LNCAP (cell line): ENCODE data around the gene PMEPA1.

Experiments
- TF ChIP-seq, protein P1 (sequence below): fragments of 450-650 bp; IDR thresholded peaks from 2 replicates; pipeline ENCODE4 v1.5.1; 2017; ENCODE audit warnings: mild to moderate bottlenecking

The PMEPA1 gene

GRCh38 chr20:57709823-57710799 lies at the start of gene PMEPA1:
PMEPA1 (minus strand) TSS chr20:57710015; CDS start chr20:57709582, 433 bp downstream.
- TF ChIP-seq, protein P1, sequence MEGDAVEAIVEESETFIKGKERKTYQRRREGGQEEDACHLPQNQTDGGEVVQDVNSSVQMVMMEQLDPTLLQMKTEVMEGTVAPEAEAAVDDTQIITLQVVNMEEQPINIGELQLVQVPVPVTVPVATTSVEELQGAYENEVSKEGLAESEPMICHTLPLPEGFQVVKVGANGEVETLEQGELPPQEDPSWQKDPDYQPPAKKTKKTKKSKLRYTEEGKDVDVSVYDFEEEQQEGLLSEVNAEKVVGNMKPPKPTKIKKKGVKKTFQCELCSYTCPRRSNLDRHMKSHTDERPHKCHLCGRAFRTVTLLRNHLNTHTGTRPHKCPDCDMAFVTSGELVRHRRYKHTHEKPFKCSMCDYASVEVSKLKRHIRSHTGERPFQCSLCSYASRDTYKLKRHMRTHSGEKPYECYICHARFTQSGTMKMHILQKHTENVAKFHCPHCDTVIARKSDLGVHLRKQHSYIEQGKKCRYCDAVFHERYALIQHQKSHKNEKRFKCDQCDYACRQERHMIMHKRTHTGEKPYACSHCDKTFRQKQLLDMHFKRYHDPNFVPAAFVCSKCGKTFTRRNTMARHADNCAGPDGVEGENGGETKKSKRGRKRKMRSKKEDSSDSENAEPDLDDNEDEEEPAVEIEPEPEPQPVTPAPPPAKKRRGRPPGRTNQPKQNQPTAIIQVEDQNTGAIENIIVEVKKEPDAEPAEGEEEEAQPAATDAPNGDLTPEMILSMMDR: no peak

DNA sequence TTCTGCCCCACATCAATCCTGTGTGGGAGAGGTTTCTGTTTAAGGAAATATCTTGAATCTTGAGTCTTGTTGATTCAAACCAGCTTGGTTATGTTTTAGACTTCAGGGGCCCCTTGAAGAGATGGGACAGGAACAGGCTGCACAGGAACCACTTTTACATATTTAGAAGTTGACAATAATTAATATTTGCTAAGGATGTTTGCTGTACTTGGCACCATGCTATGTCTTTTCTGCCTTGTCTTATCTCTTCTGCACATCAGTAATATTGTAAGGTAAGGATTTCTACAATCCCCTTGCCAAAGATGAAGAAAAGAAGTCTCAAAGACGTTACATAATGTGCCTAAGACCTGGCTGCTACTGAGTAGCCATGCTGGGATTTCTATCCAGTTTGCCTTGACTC lies 48.0 kb upstream of the PMEPA1 start:
- TF ChIP-seq, protein P1: no peak

DNA sequence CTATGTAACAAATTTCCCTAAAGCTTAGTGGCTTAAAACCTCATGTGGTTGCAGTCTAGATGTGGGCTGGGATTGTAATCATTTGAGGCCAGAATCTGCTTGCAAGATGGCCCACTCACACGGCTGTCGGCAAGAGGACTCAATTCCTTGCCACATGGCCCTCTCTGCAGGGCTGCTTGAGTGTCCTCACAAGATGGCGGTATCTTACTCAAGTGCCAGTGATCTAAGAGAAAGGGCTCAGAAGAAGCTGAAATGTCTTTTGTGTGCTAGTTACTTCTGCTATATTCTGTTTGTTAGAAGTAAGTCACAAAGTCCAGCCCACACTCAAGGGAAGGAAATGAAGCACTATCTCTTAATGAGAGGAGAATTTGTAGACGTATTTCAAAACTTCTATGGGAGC lies 47.1 kb upstream of the PMEPA1 start:
- TF ChIP-seq, protein P1: no peak

DNA sequence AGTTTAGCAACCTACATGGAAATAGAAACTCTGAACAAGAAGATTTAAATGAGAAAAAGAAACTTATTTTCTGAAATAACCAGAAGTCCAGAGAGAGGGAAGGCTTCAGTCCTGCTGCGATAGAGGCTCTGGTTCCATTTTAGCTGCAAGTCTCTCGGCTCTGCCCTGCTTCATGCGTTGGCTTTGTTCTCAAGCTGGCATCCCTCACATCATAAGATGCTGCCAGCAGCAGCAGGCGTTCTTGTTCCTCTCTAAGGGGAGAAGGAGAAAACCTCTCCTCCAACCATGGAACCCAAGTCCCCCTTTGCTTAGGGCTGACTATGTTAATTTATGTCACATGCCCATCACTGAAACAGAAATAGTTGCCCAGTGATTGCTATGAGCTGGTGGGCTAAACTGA lies 46.4 kb upstream of the PMEPA1 start:
- TF ChIP-seq, protein P1: no peak

DNA sequence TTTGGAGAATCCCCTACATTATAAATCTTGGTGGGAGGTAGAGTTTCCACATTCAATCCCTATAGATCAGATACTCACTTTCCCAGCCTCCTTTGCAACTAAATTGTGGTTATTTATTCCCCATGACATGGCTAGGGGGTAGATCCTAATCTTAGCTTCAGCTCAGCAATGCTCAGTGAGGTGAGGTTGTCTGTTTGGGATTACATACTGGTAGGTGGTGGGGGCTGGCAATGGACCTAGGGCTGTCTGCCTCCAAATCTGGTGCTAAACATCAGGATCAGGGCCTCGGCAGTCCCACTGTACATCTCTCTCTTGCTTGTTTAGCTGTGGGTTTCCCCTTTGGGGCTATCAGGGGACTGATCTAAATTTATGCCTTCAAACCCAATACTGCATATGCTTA lies 45.8 kb upstream of the PMEPA1 start:
- TF ChIP-seq, protein P1: no peak

GRCh38 chr20:57754190-57754589 lies 44.4 kb upstream of the PMEPA1 start:
- TF ChIP-seq, protein P1: no peak

GRCh38 chr20:57753332-57754164 lies 43.7 kb upstream of the PMEPA1 start:
- TF ChIP-seq, protein P1: no peak
